Raji (cell line): Measurements from ENCODE around the gene TOMM22.

Experiments used
- POLR2A ChIP-seq: IDR thresholded peaks from 2 replicates; pipeline ENCODE4 v1.6.1; 2011; ENCODE audit warnings: low read depth, low read length, control low read depth; ENCODE audit not compliant: insufficient read depth

The TOMM22 gene

DNA sequence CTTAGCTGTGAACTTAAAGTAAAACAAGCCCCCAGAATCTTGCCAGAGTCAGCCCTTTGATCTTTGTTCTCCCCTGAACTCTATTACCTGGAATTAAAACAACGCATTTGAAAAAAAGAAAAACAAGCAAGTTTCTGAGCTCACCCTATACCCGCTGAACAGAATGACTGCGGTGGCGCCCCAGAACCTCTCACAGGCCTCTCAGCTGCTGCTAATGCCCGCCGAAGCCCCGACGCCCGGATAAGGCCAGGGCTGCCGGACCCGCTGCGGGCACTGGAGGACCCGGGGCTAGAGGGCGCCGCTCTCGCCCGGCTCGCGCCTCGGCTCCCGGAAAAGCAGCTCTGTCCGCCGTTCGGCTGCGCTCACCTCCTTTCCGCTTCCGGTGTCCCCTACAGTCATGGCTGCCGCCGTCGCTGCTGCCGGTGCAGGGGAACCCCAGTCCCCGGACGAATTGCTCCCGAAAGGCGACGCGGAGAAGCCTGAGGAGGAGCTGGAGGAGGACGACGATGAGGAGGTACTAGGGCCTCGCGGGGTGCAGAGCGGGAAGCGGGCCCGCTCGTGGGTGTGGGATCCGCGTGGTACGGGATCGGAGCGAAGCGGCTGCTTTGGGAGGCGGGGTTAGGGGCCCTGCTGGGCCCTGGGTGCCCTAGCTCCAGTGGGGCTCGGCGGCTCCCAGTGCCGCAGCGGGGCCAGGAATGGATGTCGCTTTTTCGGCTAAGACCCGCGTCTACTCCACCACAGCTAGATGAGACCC is at the start of gene TOMM22:
Gene TOMM22, plus strand, starts transcription at position 376 of the 754 bp plus-strand sequence. Its CDS starts 22 bp downstream, at position 398.
- TF ChIP-seq POLR2A = peak; percentile 95

DNA sequence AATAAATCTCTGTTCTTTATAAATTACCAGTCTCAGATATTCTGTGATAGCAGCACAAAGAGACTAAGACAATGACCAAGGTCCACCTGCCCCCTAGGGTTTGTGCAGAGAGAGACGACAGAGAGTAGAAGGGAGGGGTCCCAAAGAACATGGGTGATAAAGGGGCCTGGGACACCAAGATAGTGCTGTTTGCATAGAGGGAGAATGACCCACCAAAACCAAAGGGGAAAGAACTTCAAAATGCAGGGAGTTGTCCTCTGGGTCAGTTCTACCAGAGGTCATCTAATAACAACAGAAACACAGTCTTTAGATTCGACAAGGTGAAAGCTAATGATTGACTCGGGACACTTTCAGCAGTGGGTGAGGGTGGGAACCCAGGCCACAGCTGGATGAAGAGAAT is 49.2 kb upstream of the TOMM22 start:
- no peak for TF ChIP-seq POLR2A

DNA sequence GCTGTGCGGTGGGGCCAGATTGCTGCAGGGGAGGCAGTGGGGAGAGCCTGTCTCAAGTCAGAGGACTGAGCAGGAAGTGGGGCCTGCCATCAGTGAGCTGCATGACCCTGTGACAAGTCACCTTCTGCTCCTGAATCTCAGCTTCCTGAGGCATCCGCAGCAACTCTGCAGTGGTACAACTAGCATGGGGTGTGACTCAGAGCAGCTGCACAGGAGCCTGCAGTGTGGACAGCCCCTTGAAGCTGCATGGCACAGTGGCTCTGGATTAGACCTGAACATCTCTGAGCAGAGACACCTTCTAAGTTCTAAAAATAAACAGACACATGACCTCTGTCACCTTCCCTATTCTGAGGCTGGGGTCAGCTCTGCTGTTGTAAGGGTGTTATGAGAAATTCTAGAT is 43.5 kb upstream of the TOMM22 start:
- no peak for TF ChIP-seq POLR2A

DNA sequence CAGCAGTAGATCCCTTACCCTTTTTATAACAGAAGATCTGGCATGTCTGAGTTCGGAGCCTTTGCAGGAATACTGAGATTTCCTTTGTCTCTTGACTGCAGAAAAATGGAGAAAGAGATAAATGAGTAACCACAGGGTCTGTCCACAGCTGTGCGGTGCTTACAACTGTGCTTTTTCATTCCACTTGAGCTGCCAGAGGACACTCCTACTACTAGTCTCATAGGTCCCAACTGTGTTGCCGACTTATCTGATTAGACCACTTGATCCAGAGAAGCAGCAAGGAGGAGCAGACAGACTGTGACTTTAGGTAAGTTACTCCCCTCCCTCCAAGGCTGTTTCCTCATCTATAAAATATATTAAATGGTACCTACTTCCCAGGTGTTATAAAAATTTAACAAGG is 43.0 kb upstream of the TOMM22 start:
- TF ChIP-seq POLR2A = no peak

DNA sequence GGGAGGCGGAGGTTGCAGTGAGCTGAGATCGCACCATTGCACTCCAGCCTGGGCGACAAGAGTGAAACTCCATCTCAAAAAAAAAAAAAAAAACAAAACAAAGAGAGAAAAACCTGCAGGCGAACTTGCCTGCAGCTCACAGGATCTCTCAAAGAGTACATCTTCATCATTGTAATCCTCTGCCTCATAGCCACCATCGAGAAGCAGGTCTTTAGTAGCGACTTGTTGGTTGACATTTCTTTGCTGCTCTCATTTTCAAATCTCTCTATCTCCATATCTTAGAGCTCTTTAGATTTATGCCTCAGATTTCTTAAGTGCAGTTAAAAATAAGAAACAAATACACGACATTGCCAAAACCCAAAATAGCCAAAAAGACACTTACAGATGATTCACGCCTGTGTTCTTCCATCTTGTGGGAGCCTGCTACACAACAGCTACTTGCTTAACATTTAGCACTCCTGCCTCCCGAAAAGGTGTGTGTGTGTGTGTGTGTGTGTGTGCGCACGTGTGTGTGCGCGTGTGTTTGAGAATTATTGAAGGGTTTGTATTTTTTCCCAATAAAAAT is 40.2 kb upstream of the TOMM22 start:
- TF ChIP-seq POLR2A = no peak

DNA sequence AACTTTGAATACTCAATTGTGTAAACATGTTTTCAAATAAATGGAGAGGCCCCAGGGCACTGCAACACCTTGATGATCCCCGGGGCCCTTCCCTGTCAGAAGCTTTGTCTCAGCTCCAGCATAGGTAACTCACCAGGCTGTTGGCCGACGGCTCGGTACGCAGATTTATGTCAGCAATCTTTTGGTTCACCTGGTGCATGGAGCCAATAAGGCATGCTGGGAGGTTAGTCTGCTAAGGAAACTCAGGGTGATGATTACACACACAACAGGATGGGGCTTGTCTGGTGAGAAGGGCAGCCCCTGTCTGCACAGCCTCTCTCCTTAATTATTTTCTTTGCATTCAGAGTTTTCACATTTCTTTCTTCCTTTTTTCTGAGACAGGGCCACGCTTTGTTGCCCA is 36.3 kb upstream of the TOMM22 start:
- TF ChIP-seq POLR2A = no peak

DNA sequence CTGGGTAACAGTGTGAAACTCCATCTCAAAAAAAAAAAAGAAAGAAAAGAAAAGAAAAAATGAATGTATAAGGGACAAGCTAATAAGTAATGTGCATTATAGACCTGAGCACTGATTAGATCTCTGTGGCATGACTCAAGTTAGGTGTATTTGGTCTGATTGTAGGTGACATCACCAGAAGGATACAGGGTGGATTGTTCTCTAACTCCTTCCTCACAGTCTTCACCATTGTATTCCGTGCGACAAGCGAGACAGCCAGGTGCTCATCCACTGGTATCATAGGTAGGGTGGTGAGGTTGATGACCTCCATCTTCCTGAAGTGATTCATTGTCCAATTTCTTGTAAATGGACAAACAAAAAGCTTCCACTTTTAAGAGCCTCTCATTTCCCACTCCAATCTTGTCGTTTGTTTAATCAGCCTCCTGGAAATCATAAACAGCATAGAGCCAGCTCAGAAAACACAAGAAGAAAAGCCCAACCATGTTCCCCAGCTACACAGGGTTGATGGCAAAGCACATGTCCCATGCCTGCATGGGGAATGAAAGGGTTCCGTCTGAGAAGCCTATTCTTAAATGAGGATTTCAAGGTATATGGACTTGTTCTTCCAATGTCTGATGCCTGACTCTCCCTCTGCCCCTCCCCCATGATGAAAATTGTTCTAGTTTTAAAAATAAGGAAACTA is 31.8 kb upstream of the TOMM22 start:
- TF ChIP-seq POLR2A = no peak

DNA sequence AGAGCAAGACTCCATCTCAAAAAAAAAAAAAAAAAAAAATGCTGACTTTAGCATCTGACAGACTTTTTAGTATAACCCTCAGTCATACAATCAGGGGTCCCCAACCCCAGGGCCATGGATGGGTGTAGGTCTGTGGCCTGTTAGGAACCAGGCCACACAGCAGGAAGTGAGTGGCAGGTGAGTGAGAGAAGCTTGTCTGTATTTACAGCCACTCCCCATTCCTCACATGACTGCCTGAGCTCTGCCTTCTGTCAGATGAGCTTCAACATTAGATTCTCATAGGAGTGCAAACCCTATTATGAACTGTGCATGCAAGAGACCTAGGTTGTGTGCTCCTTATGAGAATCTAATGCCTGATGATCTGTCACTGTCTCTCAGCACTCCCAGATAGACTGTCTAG is 28.9 kb upstream of the TOMM22 start:
- no peak for TF ChIP-seq POLR2A

DNA sequence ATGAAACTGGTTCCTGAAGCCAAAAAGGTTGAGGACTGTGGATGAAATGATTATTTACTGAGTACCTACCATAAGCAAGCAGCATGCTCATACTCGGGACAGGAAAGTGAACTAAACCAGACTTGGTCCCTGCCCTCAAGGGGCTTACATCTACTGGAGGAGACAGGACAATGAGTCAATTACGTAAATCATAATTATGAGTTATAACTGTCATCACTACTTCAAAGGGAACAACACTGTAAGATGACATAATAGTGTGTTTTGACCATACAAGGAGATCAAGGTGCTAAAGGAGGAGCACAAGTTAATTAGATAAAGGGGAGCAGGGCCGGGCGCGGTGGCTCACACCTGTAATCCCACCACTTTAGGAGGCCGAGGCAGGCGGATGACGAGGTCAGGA is 28.0 kb upstream of the TOMM22 start:
- TF ChIP-seq POLR2A = no peak

DNA sequence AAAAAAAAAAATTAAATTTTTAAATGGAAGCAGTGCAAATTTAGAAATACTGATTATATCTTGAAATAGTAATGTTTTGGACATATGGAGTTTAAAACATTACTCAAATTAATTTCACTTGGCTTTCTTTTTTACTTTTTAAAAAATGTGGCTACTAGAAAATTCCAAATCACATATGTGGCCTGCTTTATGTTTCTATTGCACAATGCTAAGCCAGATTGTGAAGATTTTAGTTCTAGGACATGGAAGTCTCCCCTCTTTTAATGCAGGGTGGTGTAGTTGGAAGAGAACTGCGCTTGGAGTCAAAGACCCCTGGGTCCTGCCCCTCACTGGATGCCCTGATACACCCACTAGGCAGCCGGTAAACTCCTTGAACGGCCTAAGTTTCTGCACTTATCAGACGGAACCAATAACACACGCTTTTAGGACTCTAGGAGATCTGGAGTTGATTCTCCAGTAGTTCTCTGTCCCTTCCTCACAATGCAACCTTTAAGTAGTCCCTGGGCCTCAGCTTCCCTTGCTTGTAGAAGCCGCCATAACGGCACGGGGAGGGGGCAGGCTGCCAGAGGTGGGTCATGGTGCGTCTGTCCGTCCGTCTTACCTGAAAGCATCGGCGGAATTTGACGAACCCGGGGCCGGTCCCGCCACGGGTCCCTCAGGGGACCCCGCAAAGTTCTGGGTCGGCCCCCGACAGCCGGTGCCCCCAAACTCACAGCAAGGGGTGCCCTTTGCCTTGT is 26.1 kb upstream of the TOMM22 start:
- TF ChIP-seq POLR2A = no peak

DNA sequence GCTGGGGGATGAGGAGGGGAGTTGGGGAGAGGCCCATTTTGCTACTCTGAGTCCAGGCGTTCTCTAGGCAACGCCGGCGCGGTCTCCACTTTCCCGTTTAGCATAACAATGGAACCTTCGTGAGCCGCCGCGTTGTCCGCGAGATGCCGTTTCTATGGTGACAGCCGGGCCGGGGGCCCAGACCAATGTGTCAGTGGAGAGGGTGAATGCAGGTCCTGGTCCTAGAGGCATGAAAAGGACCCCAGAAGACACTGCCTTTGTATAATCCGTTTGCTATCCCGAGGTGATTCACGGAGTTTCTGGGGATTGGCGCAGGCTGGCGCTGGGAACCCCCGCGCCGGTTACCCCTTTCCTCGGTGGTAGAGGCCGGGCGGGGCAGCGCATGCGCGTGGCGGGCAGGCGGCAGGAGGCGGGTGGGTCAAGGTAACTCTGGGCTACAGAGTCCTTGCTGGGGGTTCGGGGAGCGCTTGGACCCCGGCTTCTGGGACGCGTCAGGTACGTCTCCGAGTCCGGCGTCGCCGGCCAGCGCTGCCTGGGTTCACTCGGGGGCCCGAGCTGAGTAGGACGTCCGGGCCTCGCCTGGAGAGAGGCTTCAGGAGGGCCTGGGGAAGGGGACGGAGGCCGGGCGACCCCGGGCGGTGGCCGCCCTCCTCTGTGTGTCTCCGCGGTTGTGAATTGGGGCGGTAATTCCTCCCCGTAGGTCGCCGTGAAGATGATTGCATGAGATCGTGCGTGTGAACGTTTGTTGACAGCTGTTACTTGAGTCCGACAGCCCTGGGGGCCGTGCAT is 25.3 kb upstream of the TOMM22 start, which contains the start of the genes CBY1 and FAM227A:
Gene CBY1, plus strand, starts transcription at position 383 of the 789 bp plus-strand sequence. CDS start 11,417 bp downstream, outside the sequence.
Gene FAM227A, minus strand, starts transcription at position 137 of the 789 bp plus-strand sequence. CDS start 6,224 bp downstream, outside the sequence.
- peak; percentile 65 for TF ChIP-seq POLR2A

DNA sequence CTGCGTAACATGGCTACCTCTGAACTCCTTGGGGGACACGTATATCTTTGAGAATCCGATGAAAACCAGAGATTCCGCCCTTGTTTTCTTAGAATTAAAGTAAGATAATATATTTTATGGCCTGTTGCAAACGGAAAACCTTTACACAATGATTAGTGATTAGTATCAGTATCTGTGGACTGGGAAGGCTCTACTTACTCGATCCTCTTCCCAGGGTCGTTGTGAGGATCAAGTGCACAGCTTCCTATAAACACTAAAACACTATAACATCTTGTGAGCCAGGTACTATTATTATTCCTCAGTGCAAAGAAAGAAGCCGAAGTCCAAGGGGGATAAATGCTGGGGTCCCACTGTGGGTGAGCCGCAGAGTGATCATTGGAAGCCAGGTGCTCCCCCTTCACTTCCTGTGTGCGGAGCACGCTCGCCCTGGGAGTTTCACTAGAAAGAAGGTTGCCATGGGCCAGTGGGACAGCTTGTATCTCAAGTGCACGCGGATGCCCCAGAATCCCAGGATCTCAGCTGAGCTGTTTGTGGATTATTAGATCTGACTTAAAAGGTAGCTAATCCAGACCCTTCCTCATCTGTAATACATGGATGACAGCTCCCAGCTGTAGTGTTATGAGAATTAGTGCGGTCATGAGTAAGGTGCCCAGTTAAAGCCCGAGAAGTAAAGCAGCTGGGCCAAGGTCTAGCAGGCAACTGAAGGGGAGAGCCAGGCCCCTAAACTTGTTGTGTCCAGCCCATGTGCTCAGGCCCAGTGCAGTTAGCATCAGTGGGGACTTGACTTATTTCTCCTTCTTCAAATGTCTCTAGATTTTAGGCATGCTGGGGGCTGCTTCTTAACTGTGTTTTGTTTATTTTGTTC is 24.5 kb upstream of the TOMM22 start:
- no peak for TF ChIP-seq POLR2A

DNA sequence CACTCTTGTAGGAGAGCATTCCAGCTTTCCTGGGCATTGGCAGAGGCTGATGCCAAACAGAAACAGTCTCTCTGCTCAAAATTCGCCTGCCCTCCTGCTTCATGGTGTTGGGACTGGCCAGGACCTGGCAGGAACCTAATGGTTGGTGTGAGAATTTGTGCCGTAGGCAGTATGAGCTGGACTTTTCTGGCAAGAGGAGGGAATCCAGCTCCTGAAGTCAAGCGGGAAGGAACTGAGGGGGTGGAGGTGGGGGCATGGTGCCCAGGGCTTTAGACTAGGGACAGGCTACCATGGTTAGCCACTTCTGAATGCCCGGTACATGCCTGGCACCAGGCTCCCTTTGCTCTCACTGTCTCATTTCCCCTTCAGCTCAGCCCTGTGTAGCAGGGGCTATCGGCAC is 6.9 kb upstream of the TOMM22 start:
- TF ChIP-seq POLR2A = no peak

DNA sequence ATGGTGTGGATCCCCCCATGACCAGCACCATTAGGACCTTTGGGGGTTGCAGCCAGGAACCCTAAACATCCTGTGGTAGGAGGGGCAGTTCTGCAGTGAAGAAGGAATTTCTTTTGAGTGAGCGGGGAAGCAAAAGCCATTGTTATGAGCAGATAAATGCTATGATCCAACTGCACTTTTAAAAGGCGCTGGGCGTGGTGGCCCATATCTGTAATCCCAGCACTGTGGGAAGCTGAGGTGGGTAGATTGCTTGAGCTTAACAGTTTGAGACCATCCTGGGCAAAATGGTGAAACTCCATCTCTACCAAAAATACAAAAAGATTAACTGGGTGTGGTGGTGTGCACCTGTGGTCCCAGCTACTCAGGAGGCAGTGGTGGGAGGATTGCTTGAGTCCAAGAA is 5.9 kb upstream of the TOMM22 start:
- TF ChIP-seq POLR2A = no peak

DNA sequence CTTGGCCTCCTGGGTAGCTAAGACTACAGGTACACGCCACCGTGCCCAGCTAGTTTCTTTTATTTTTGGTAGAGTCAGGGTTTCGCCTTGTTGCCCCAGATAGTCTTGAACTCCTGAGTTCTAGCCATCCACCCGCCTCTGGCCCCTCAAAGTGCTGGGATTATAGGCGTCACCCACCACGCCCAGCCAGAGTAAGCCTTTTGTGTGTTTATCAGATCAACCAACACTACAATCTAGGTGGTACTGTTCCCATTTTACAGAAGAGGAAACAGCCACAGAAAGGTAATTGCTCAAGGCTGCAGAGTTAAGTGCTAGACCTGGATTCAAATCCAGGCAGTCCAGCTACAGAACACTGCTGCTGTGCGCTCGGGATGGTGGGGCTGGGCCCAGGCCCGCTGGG is 3.1 kb downstream of the TOMM22 start:
- TF ChIP-seq POLR2A = no peak
